Fibroblast of the conjunctiva (primary cell): Measurements from ENCODE around the gene PTPN9.
A peak's percentile ranks its signal among the peaks of the same experiment; 100 is the strongest.
"Not testable (repeated sequence)": the region's sequence is repeated elsewhere in the genome, so short reads cannot be mapped to it uniquely, and the experiment has no call there.

ENCODE experiments used
- DNase-seq: peaks from one replicate; pipeline ENCODE4 v3.0.0-alpha.2; 2010; ENCODE audit warnings: low read depth

Gene PTPN9

GRCh38 chr15:75531041-75531450, 48.1 kb downstream of the PTPN9 start:
- DNase-seq, result peak; percentile 45

- DNase-seq, result no peak
These were observed 48.9 kb downstream of the PTPN9 start for GRCh38 chr15:75530169-75530568.

GRCh38 chr15:75525756-75526155, 53.4 kb downstream of the PTPN9 start:
- DNase-seq, result not testable (repeated sequence)

GRCh38 chr15:75523011-75523410, 56.1 kb downstream of the PTPN9 start:
- peak; percentile 35 for DNase-seq

GRCh38 chr15:75517233-75517632, 61.9 kb downstream of the PTPN9 start:
- no peak for DNase-seq

GRCh38 chr15:75508840-75509532, 70.1 kb downstream of the PTPN9 start:
- peak; percentile 48 for DNase-seq

GRCh38 chr15:75502360-75502759, 76.8 kb downstream of the PTPN9 start:
- no peak for DNase-seq

- no peak for DNase-seq
These were observed 85.4 kb downstream of the PTPN9 start for GRCh38 chr15:75493732-75494131.

GRCh38 chr15:75483961-75484360, 95.2 kb downstream of the PTPN9 start:
- no peak for DNase-seq

GRCh38 chr15:75483556-75483955, 95.6 kb downstream of the PTPN9 start:
- not testable (repeated sequence) for DNase-seq

GRCh38 chr15:75483106-75483505, 96.0 kb downstream of the PTPN9 start:
- no peak for DNase-seq

GRCh38 chr15:75480463-75480862, 98.7 kb downstream of the PTPN9 start:
- DNase-seq, result not testable (repeated sequence)

GRCh38 chr15:75479670-75480069, 99.4 kb downstream of the PTPN9 start:
- DNase-seq, result no peak

GRCh38 chr15:75477094-75477493, 102.0 kb downstream of the PTPN9 start:
- DNase-seq, result not testable (repeated sequence)

GRCh38 chr15:75468913-75469598, 110.1 kb downstream of the PTPN9 start:
- no peak for DNase-seq

GRCh38 chr15:75460646-75461045, 118.5 kb downstream of the PTPN9 start:
- DNase-seq, result no peak

- no peak for DNase-seq
These were observed 119.5 kb downstream of the PTPN9 start for GRCh38 chr15:75459581-75459980.

- DNase-seq, result no peak
These were observed 122.4 kb downstream of the PTPN9 start for GRCh38 chr15:75456710-75457109.

GRCh38 chr15:75455982-75456531, 123.1 kb downstream of the PTPN9 start:
- DNase-seq, result no peak

- DNase-seq, result peak; percentile 57
These were observed 123.6 kb downstream of the PTPN9 start for GRCh38 chr15:75455424-75455981.

- DNase-seq, result no peak
These were observed 124.4 kb downstream of the PTPN9 start for GRCh38 chr15:75454471-75455378.
